SK-N-SH (cell line): ENCODE measurements around the gene IFT27. TPM values are rescaled to one million over a fixed set of nuclear protein-coding genes. Genes with fewer than 3 reads are reported as not detected.

Experiments used
- CTCF ChIA-PET: fragments of 300-600, 350-600 bp; formaldehyde crosslinking; extraction: SDS; loops from one replicate; lab custom pipeline; 2021; lab: Yijun Ruan, JAX
- POLR2A ChIA-PET: fragments of 350-600 bp; sonication (Branson Sonifier 250); formaldehyde crosslinking; extraction: SDS; loops from one replicate; lab custom pipeline; 2020; ENCODE audit warnings: antibody characterized with exemption, inconsistent platforms; lab: Yijun Ruan, JAX
- DNase-seq: peaks from one replicate; pipeline ENCODE4 v3.0.0; 2012
- H2AFZ ChIP-seq: fragments of 200-600 bp; sonication (generic); 2 replicates; pipeline ENCODE4 v1.8.1; 2016; ENCODE audit warnings: antibody characterized with exemption, mild to moderate bottlenecking, low read depth
- H3F3A ChIP-seq: fragments of 200-600 bp; sonication (generic); replicated peaks from 2 replicates; pipeline ENCODE3; 2016; ENCODE audit warnings: antibody characterized with exemption, mild to moderate bottlenecking; ENCODE audit not compliant: insufficient read depth
- H3K27ac ChIP-seq, 2 experiments: fragments of 200-500 bp in 1 of 2; fragments of 200-600 bp in 1 of 2; sonication (Bioruptor generic) in 1 of 2; sonication (generic), shearing (Covaris generic) in 1 of 2; 2 replicates each; pipeline versions ENCODE4 v1.5.1 to v1.6.1; 2014 to 2016; ENCODE audit warnings: low read depth in 2 of 2, inconsistent platforms in 1 of 2, low read length in 1 of 2, mild to moderate bottlenecking in 1 of 2, mixed read lengths in 1 of 2
- H3K27me3 ChIP-seq: fragments of 200-600 bp; sonication (generic), shearing (Covaris generic); 2 replicates; pipeline ENCODE4 v1.6.1; 2016; ENCODE audit warnings: mixed run types; ENCODE audit not compliant: insufficient read depth
- H3K36me3 ChIP-seq, 2 experiments: fragments of 200-500 bp in 1 of 2; fragments of 200-600 bp in 1 of 2; sonication (Bioruptor generic) in 1 of 2; sonication (generic) in 1 of 2; replicated peaks in 1 of 2; 2 replicates each; pipeline versions ENCODE3 to v1.5.1; 2014 to 2016; ENCODE audit warnings: low read length in 1 of 2, mild to moderate bottlenecking in 1 of 2; ENCODE audit not compliant: insufficient read depth in 2 of 2, control insufficient read depth in 1 of 2
- H3K4me1 ChIP-seq, 2 experiments: fragments of 200-500 bp in 1 of 2; fragments of 200-600 bp in 1 of 2; sonication (Bioruptor generic) in 1 of 2; sonication (generic), shearing (Covaris generic) in 1 of 2; 2 replicates each; pipeline versions ENCODE4 v1.5.1 to v1.6.1; 2014 to 2016; ENCODE audit warnings: low read depth in 1 of 2, low read length in 1 of 2, mixed run types in 1 of 2; ENCODE audit not compliant: insufficient read depth in 2 of 2, control insufficient read depth in 1 of 2
- H3K4me2 ChIP-seq: fragments of 200-600 bp; sonication (generic), shearing (Covaris generic); 2 replicates; pipeline ENCODE4 v1.6.1; 2017; ENCODE audit warnings: mixed run types
- H3K4me3 ChIP-seq, 2 experiments: fragments of 200-500 bp in 1 of 2; fragments of 200-600 bp in 1 of 2; sonication (Bioruptor generic) in 1 of 2; sonication (generic), shearing (Covaris generic) in 1 of 2; 2 replicates each; pipeline versions ENCODE4 v1.5.1 to v1.8.1; 2014 to 2016; ENCODE audit warnings: low read depth in 2 of 2, inconsistent platforms in 1 of 2, low read length in 1 of 2, mild to moderate bottlenecking in 1 of 2, mixed read lengths in 1 of 2, moderate library complexity in 1 of 2
- H3K79me2 ChIP-seq: fragments of 200-600 bp; sonication (generic); 2 replicates; pipeline ENCODE4 v1.8.1; 2017; ENCODE audit warnings: mild to moderate bottlenecking; ENCODE audit not compliant: insufficient read depth
- H3K9ac ChIP-seq: fragments of 200-600 bp; sonication (generic); 2 replicates; pipeline ENCODE4 v1.6.1; 2017; ENCODE audit warnings: mixed run types
- H3K9me2 ChIP-seq: fragments of 200-600 bp; sonication (generic); 2 replicates; pipeline ENCODE4 v1.6.1; 2017; ENCODE audit warnings: mixed run types
- H3K9me3 ChIP-seq: fragments of 200-600 bp; sonication (generic); 2 replicates; pipeline ENCODE4 v1.6.1; 2017; ENCODE audit warnings: mixed run types, mild to moderate bottlenecking, moderate library complexity
- H4K20me1 ChIP-seq: fragments of 200-600 bp; sonication (generic); 2 replicates; pipeline ENCODE4 v1.6.1; 2017; ENCODE audit warnings: mild to moderate bottlenecking, mixed run types; ENCODE audit not compliant: insufficient read depth
- ELF1 ChIP-seq: IDR thresholded peaks from 2 replicates; pipeline ENCODE4 v1.4.0; 2012
- FOXM1 ChIP-seq: IDR thresholded peaks from 2 replicates; pipeline ENCODE4 v1.4.0; 2012; ENCODE audit warnings: low read depth, mild to moderate bottlenecking
- JUND ChIP-seq: IDR thresholded peaks from 2 replicates; pipeline ENCODE4 v1.4.0; 2012
- MEF2A ChIP-seq: IDR thresholded peaks from 2 replicates; pipeline ENCODE4 v1.4.0; 2012; ENCODE audit warnings: low read depth, borderline replicate concordance
- NFIC ChIP-seq: IDR thresholded peaks from 2 replicates; pipeline ENCODE4 v1.4.0; 2012; ENCODE audit warnings: borderline replicate concordance
- PBX3 ChIP-seq: IDR thresholded peaks from 2 replicates; pipeline ENCODE4; 2012
- POLR2AphosphoS5 ChIP-seq: IDR thresholded peaks from 2 replicates; pipeline ENCODE4 v1.6.1; 2012; ENCODE audit warnings: low read depth, low read length
- RAD21 ChIP-seq: IDR thresholded peaks from 2 replicates; pipeline ENCODE4 v1.6.1; 2012; ENCODE audit warnings: mild to moderate bottlenecking, low read length
- RCOR1 ChIP-seq: fragments of 150-350 bp; IDR thresholded peaks from 2 replicates; pipeline ENCODE4 v1.6.1; 2017; ENCODE audit warnings: antibody characterized with exemption, low read length
- REST ChIP-seq: IDR thresholded peaks from 2 replicates; pipeline ENCODE4 v1.6.1; 2012; ENCODE audit warnings: mild to moderate bottlenecking, low read depth, low read length, moderate library complexity
- RFX5 ChIP-seq: IDR thresholded peaks from 2 replicates; pipeline ENCODE4 v1.6.1; 2012; ENCODE audit warnings: mild to moderate bottlenecking, improper control_type of control experiment, low read length
- RXRA ChIP-seq: IDR thresholded peaks from 2 replicates; pipeline ENCODE4 v1.4.0; 2012; ENCODE audit warnings: low read depth, mild to moderate bottlenecking, borderline replicate concordance
- TAF1 ChIP-seq: IDR thresholded peaks from 2 replicates; pipeline ENCODE4 v1.6.1; 2012; ENCODE audit warnings: low read depth, mild to moderate bottlenecking, low read length, moderate library complexity, borderline replicate concordance
- TCF12 ChIP-seq: IDR thresholded peaks from 2 replicates; pipeline ENCODE4 v1.4.0; 2012
- USF2 ChIP-seq: fragments of 150-350 bp; IDR thresholded peaks from 2 replicates; pipeline ENCODE4 v1.6.1; 2017; ENCODE audit warnings: antibody characterized with exemption, low read length, low read depth, borderline replicate concordance
- YY1 ChIP-seq: IDR thresholded peaks from 2 replicates; pipeline ENCODE4 v1.4.0; 2012; ENCODE audit warnings: low read depth, mild to moderate bottlenecking
- WGBS: methylation state at CpG from one replicate; pipeline ENCODE4 v1.1.6; 2017; ENCODE audit warnings: low lambda C conversion rate; 5-methylcytosine and 5-hydroxymethylcytosine counted together
- polyA plus RNA-seq, 3 experiments: library from polyadenylated mRNA; depleted of rRNA; stranded (reverse); fragments of >200 nt; gene quantifications; 2 replicates each; pipeline ENCODE4 v1.2.3, GENCODE V29; 2012

Gene IFT27
- polyA plus RNA-seq, 1 of the 3 experiments (the other 2 are of a cell fraction): 29.4 TPM

- WGBS: 66% methylated on average over 3 of the region's 3 CpGs
- POLR2A ChIA-PET: no interaction called here
- Histone ChIP-seq H3F3A (no peaks in the 10 kb centered on the region), H3K9ac (no peak overlapping the region), H3K9me2 (no peaks in the 10 kb centered on the region), H3K27ac (no peak overlapping the region), H3K4me2 (no peak overlapping the region), H3K9me3 (no peaks in the 10 kb centered on the region), H3K36me3 (no peaks in the 10 kb centered on the region), H2AFZ (no peak overlapping the region), H3K4me1 (no peaks in the 10 kb centered on the region), H3K27me3 (no peaks in the 10 kb centered on the region; the same call in 1 of the 2 replicates), H4K20me1 (no peaks in the 10 kb centered on the region), H3K4me3 (no peak overlapping the region), H3K79me2 (no peaks in the 10 kb centered on the region)
- TF ChIP-seq NFIC (no peak), RAD21 (no peak), RXRA (no peak), MEF2A (no peak), PBX3 (no peak), USF2 (no peak), FOXM1 (no peak), TAF1 (no peak), POLR2AphosphoS5 (no peak), REST (no peak), RCOR1 (no peak), TCF12 (no peak), YY1 (no peak), JUND (no peak), RFX5 (no peak), ELF1 (no peak)
- no peak for DNase-seq
- CTCF ChIA-PET: interaction anchor here (1.0 to 1.2 kb wide), 2 partner anchors 10 to 40 kb away, joined by 3 read pairs; no protein-coding TSS in a partner anchor
Measured at GRCh38 chr22:36733271-36733670, 42.6 kb downstream of the IFT27 start.
